GM18868 (cell line): Measurements from ENCODE around the gene CGREF1.

ENCODE experiments used
- ATAC-seq: cut with Tn5 transposase; IDR thresholded peaks from one replicate; pipeline ENCODE4 v1.9.1; 2021; ENCODE audit warnings: mild to moderate bottlenecking, moderate library complexity; ENCODE audit not compliant: unreplicated experiment

The CGREF1 gene, protein sequence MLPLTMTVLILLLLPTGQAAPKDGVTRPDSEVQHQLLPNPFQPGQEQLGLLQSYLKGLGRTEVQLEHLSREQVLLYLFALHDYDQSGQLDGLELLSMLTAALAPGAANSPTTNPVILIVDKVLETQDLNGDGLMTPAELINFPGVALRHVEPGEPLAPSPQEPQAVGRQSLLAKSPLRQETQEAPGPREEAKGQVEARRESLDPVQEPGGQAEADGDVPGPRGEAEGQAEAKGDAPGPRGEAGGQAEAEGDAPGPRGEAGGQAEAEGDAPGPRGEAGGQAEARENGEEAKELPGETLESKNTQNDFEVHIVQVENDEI

DNA sequence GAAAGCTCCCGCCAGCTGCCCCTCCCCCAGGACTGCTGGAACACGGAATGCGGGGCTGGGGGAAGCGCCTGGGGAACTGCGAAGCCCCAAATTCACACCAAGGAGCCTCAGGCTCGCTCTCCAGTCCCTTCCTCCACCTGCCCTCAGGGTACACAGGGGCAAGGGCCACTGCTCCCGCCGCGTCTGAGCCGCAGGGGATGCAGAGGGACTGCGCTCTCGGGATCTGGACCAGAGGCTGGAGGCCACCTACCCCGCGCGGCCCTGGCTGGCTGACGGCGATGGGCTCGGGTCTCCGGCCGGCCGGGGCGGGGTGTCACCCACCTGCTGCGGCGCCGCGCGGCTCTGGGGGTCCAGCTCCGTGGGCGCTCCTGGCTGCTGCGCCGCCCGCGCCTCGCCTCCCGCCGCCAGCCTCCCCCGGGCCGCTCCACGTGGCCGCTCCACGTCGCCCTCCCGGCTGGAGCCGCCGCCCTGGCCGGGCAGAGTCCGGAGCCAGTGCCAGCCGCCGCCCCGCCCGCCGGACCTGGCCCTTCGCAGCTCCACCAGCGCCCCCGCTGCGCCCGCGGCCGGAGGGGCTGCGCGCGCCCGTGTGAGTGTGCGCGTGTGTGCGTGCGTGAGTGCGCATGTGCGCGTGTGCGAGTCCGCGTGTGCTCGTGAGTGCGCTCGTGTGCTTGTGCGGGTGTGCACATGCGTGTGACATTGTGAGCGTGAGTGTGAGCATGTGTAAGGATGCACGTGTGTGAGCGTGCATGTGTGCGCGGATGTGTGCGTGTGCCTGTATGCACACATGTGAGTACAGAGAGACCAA is at the start of gene CGREF1:
CGREF1 (minus strand) TSS at position 604 of the 805 bp plus-strand sequence. CDS start 14,762 bp downstream, outside the sequence.
- ATAC-seq: no peak

DNA sequence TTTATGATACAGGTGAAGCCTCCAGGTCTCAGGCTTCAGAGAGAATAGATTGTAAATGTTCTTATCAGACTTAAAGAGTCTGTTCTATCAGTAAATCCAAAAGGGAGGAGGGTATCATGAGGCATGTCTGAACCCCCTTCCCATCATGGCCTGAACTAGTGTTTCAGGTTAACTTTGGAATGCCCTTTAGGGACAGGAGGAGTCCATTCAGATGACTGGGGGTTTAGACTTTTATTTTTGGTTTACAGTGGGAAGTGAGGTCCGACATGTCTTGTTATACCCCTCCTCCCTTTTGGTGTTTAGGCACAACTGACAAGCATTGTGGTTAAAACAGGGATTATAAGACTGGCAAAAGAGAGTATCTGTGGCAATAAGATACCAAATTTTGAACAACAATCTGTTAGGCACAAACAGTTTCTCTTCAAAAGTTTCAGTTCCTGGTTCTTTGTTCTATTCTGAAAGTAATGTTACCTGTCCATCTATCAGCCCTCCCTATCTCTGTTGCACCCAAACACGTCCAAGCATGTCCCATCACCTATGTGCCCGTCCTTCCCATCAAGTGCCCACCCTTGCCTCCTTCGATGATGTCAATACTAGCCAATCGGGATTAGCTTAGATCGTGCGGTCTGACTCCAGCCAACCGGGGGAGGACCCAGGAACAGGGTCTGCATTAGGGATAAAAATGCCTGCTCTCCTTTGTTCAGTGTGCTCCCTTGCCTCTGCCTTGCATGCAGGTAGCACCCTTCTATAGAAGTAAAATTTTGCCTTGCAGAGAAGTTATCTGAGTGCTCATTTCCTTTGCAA is 46.2 kb upstream of the CGREF1 start:
- no peak for ATAC-seq

DNA sequence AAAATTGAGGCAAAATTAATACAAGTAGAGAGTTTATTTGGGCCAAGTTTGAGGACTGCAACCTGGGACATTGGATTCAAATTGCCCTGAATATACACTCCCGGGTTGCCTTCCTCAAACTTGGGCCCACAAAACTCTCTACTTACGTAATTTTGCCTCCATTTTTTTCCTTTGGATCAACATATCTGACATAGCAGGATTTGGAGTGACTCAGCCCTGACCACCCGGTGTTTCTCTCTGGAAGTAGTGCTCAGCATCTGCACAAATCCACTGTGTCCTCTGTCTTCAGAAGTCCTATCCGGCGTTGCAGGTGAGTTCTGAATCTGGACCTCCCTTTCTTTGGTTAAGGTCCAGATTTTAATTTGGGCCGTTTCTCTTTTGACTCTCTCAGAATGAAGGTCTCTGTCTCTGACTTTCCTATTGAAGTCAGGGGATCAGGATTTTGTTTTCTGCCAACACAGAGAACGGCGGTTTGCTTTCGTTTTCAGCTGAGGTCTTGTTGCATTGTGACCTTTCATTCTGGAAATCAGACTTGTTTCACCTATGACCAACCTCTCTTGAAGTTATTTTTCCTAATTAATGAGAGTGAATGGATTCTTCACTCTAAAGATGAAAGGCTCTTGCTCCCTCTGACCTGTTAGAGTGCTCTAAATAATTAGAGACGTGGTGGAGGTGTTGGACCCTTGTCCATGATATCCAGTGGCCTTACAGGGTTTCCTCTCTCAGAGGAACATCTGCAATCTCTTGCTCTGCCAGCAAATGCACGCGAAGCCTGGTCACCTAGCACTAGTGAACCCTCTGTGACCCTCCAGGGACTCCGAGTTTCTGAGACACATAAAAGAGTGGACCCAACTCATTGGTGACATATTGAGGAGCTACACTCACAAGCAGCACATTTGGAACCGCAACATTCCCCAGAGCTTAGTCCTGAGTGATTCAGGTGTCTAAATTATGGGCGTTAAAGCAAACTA is 43.5 kb upstream of the CGREF1 start:
- no peak for ATAC-seq

DNA sequence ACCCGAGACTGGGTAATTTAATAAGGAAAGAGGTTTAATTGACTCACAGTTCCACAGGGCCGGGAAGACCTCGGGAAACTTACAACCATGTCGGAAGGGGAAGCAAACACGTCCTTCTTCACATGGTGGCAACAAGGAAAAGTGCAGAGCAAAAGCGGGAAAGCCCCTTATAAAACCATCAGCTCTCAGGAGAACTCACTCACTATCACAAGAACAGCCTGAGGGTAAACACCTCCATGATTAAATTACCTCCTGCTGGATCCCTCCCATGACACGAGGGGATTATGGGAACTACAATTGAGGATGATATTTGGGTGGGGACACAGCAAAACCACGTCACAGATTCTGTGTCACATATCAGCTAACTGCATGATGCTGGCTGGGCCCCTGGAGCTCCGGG is 41.3 kb upstream of the CGREF1 start:
- ATAC-seq: no peak

DNA sequence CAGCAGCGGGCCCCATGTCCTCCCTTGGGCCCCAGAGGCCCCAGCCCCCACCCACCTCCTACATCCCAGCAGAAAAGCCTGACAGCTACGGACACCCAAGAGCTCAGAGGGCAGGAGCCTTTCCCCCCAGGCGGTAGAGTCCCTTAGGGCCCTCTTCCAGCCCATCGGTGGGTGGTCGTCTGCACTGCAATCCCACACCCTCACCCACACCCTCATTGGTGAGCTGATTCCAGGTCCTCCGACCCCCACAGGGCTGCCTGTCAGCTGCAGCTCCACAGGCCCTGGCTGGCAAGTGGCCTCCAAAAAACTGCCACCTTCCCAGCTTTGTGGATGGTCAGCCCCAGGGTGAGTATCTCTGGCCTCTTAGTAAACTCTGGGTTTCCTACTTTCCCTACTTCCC is 40.3 kb upstream of the CGREF1 start:
- ATAC-seq: no peak

DNA sequence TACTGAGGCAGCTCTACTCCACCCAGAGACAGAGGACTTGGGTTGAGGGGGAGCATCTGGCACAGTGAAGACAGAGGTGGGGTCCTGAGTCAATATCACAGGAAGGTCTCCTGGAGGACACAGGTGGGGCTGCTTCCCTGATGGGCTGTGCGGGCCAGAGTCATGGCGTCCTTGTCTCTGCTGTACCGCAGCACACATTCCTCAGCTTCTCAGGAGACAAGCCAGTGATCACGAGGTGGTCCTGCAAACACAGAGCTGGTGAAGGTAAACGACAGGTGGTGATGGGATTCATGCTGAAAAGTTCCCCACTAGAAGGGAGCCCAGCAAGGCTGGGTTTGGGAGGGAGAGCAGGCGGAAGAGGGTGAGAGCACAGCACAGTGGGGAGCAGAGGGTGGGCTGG is 39.5 kb upstream of the CGREF1 start:
- ATAC-seq: no peak

DNA sequence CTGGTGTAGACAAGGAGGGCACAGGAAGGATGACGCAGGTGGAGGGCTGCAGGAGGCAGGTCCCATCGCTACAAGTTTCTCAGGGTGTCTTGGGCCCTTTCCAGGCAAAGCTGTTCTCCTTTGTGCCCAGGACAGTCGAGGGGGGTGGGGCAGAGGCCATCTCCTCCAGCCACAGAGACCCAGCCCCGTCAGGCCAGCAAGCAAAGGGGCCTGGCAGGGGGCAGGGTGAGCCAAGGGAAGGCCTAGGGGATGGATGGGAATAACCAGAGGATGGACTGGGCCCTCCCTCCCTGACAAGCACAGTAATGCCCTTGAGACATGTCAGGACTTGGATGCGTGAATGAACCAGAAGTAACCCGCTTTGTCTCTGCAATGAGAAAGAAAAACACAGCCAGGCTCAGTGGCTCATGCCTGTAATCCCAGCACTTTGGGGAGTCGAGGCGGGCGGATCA is 36.2 kb upstream of the CGREF1 start:
- ATAC-seq: no peak

DNA sequence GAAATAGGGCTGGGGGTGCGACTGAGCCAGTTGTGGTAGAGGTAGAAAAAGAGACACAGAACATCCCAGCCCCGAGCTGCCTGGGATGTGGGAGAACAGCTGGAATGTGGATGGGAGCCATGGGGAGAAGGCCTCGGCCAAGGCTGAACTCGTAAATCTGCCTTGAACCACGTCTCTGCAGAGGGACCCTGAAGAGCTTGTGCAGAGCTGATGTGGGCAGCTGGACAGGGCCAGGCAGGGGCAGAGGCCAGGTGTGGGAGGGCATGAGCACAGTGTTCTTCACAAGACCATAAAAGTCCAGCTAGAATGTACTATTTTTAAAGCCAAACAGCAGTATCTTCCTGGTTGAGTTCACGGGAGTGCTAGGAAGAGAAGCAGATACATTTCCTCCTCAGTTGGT is 35.6 kb upstream of the CGREF1 start:
- ATAC-seq: no peak

DNA sequence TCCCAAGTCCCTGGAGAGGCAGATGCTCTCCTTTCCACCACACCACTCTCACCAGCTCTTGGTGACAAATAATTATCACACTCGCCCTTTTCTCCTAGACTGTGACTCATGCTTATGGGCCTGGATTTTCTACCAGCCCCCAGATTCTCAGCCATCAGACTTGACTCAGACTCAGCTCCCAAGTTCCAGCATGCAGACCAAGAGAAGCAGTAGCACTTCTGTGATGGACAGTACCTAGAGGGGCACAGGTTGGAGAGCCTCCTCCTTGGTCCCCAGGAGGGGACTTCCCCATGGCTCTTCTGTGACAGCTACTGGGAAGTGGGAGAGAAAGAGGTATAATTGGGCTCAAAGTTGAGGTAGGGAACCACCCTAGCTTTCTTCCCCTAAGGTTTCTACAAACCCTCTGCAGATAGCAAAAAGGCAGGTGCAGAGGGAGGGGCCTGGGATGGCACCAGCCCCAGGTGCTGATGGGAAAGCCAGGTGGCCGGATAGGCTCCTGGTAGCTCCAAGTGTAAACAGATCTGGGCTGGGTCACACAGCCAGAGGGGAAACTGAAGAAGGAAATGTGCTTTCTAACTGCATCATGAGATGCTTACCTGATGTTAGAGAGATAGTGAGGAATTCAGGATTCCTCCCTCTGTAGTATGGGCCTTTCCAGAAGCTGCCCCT is 34.0 kb upstream of the CGREF1 start:
- ATAC-seq: no peak

DNA sequence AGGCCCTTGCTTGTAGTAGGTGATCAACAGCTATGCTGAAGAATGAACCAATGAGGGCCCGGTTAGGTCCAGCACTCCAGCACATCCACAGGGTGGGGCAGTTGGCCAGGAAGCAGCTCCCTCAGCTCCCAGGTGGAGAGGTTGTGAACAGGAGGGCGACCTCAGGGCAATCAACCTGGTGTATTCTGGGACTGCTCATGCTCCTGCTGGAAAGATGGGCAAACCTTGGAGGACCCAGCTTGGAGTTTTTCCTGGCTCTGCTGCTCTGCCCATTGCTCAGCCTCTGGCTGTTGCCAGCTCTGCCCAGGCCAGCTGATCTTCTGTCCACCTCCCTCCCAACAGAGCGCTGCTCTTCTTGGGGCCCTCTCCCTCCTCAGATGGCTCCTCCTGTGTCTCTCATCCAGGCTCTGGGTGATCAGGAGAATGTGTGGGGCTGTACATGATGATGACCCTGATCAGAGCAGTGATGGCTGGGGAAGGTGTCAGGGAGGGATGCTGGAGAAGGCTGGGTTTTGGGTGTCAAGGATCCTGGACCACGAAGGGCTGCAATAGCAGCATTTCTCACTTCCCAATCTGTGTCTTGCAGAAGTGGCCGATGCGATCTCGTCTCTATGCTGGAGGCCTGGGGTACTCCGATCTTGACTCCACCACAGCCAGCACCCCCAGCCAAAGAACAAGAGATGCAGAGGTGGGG is 33.3 kb upstream of the CGREF1 start:
- no peak for ATAC-seq

DNA sequence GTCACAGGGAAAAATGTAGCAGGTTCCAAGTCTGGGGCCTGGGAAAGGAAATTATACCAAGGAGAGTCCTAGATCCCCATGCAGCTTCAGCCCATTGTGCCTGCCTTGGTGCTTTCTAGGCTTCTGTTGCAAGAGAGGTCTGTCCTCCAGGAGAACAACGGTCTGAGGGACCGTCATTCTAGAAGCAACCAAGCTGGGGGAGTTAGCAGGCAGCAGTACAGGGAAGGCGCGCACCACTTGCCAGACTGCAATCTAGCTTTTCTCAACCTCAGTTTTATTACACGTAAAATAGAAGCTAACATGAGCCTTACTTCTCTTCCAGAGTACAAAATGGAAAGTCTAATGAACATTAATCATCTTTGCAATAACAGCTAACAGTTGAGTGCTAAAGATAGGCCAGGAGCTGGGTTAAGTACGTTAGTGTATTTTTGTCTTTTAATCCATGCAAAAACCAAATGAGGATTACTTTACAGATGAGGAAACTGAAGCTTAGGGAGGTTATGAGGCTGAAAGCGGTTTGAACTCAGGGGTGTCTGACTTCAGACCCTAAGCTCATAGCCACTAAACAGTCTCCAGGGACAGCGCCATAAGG is 31.8 kb upstream of the CGREF1 start:
- ATAC-seq: no peak

DNA sequence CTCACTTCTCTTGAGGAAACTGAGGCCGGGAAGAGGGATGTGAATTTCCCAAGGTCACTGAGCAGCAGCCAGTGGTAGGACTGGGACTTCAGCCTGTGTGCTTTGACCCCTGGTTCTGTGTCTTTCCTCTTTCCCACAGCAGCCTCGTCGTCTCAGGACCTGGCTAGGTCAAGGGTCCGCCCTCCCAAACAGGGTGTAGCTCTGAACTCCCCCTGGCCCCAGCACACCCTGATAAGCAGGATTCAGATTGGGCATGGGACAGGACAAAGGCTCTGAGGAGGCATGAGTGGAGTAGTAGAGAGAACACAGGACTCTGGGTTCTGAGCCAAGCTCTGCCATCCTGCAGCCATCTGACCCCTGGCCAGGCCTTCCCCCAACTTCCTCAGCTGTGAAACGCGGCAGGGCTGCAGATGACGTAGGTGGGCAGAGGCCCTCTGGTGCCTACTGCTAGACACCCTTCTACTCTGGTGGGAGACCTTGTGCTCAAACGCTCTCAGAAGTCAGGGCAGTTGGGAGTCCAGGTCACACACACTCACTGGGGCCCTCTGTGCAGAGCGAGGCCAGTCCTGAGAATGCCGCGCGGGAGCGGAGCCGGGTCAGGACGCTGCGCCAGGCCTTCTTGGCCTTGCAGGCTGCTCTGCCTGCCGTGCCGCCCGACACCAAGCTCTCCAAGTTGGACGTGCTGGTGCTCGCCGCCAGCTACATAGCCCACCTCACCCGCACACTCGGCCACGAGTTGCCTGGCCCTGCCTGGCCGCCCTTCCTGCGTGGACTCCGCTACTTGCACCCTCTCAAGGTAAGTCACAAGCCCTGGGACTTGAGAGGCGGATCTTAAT is 30.9 kb upstream of the CGREF1 start:
- no peak for ATAC-seq

DNA sequence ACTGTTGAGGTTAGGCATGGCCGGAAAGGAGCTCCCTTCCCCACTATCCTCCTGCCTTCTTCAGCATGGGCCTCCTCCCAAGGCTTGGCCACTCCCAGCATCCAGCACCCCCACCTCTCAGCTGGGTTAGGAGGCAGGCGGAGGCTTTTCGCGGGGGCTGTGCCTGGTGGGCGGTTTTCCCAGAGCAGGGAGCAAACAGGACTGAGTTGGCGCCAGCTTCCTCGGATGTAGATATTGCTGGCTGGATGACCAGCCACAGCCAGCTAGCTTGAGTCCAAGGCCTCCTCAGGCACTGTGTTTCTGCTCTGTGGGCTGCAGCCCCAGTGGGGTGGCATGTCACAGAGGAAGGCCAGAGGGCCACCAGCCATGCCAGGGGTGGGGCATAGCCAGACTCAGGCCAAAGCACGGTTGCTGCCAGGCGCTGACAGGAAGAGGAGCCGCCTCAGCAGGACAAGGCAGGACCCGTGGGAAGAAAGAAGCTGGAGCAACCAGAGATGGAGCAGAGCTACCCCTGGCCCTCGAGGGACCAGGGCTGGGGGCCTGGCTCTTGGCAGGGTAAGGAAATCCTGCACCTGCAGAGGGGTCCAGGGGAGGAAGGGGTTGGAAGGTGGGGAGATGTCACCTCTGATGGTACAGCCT is 30.0 kb upstream of the CGREF1 start, which contains the start of gene TCF23:
TCF23 (plus strand) TSS at position 204 of the 639 bp plus-strand sequence; CDS start at position 334, 130 bp downstream.
- ATAC-seq: no peak

DNA sequence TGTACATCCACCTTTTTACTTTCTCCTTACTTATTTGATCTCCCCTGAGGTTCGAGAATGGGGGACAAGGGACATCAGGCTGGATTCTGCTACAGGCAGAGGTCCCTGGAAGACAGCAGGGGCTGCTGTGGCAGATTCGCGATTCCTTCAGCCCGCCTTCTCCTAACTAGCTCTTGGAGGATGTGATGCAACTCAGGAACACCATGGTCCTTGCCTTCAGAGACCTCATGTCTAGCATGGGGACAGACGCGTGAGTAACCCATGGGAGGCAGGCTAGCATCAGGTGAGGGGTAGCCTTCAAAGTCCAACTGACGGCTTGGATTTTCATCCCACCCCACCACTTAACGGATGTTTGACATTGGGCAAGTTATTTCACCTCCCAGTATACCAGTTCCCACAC is 29.0 kb upstream of the CGREF1 start:
- ATAC-seq: no peak

DNA sequence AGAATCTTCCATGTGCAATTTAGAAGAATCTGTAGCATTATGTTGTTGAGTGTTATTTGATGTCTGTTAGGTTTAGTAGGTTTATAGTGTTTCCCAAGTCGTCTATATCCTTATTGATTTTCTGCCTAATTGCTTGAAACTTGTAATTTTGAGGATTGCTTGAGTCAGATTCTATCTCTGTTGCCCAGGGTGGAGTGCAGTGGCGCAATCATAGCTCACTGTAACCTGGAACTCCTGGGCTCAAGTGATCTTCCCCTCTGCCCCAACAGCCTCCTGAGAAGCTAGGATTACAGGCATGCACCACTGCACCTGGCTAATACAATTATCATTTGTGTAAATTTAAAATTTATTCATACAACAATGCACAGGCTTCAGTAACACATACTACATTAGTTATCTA is 26.8 kb upstream of the CGREF1 start:
- no peak for ATAC-seq

DNA sequence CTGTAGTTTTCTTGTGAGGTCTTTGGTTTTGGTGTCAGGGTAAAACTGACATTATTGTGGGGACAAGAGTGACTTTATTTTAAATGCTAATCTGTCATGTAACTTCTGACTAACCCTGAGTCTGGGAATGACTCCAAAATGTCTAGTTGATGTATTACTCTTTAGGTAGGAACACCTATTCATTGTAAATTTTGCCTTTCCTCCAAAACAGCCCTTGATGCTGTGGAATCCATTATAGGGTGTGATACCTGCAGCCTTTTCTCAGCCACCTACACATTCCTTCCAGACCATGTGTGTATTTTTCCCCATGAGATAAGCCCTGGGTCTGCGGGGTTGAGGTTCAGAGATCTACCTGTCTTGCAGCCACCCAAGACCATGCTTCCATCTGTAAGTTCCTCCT is 24.4 kb upstream of the CGREF1 start:
- ATAC-seq: no peak

DNA sequence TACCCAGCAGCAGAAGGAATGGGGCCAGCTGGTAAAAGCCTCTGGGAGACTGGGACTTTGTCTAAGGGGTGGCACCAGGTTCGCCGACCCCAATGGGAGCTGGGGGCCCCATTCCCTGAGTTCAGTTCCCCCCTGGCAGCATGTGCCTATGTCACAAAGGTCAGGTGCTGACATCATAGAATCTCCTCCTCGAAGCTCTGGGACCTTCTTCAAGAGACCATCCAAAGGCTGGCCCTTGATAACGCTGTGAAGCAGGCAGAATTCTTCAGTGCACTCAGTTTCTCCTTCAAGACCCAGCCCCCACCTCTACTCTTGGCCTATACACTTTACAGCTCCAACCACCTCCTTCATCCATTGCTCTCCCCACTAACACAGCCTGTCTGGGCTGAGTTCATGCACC is 20.4 kb upstream of the CGREF1 start, which contains the start of gene PRR30:
PRR30 (minus strand) TSS at position 101 of the 400 bp plus-strand sequence. CDS start 1,081 bp downstream, outside the sequence.
- ATAC-seq: no peak
